HepG2 (cell line): ENCODE results near the gene RRAGA. TPM values are rescaled to one million over a fixed set of nuclear protein-coding genes. Genes with fewer than 3 reads are reported as not detected.

Source experiments
- ATAC-seq: fragments of 200-7000 bp; cut with Tn5 transposase; 3 replicates; pipeline ENCODE4 v1.9.1; 2020; ENCODE audit warnings: mild to moderate bottlenecking, moderate library complexity
- BruUV-seq: library from RNA; stranded (reverse); fragments of 400-500 nt; replicated peaks from 2 replicates; lab custom pipeline; 2021; lab: Mats Ljungman, UMichigan
- CTCF ChIA-PET: fragments of 300-600 bp; formaldehyde crosslinking; extraction: SDS; loops from one replicate; lab custom pipeline; 2021; ENCODE audit warnings: low total read pairs, inconsistent platforms, low intra/inter-chr PET ratio; lab: Yijun Ruan, JAX
- POLR2A ChIA-PET: fragments of 350-600 bp; sonication (Branson Sonifier 250); formaldehyde crosslinking; loops from one replicate; lab custom pipeline; 2020; ENCODE audit warnings: antibody characterized with exemption, inconsistent platforms; lab: Yijun Ruan, JAX
- DNase-seq: peaks from one replicate; pipeline ENCODE4 v3.0.0-alpha.2; 2015; ENCODE audit warnings: low spot score
- FAIRE-seq: peaks from 3 replicates; lab custom pipeline; 2011; peaks lifted over from hg19 to GRCh38; lab: Jason Lieb, UNC
- H2AFZ ChIP-seq: one replicate; pipeline ENCODE4 v1.6.1; 2011; ENCODE audit warnings: low read length, inconsistent platforms
- H3K27ac ChIP-seq: fragments of 300-600 bp; 3 replicates; pipeline ENCODE4 v1.8.0; 2011; ENCODE audit warnings: mixed run types, mild to moderate bottlenecking, mixed read lengths, low read length, inconsistent platforms; ENCODE audit not compliant: insufficient read depth; ENCODE audit errors: extremely low read length
- H3K27me3 ChIP-seq, 2 experiments: fragments of 200-600 bp in 1 of 2; 2 replicates in 1 of 2; 3 replicates in 1 of 2; pipeline versions ENCODE4 v1.6.0 to v1.8.0; 2011; ENCODE audit warnings: low read length in 2 of 2, mild to moderate bottlenecking in 2 of 2, moderate library complexity in 2 of 2, inconsistent platforms in 1 of 2; ENCODE audit not compliant: insufficient read depth in 2 of 2, control insufficient read depth in 1 of 2
- H3K36me3 ChIP-seq, 2 experiments: fragments of 200-600 bp in 1 of 2; replicated peaks in 1 of 2; 2 replicates in 1 of 2; 3 replicates in 1 of 2; pipeline versions ENCODE4 v1.5.1 to v1.8.0; 2011; ENCODE audit warnings: low read length in 2 of 2, inconsistent platforms in 1 of 2; ENCODE audit not compliant: insufficient read depth in 2 of 2, control insufficient read depth in 1 of 2
- H3K4me1 ChIP-seq: 2 replicates; pipeline ENCODE4 v1.5.1; 2012; ENCODE audit warnings: low read length, inconsistent platforms; ENCODE audit not compliant: insufficient read depth
- H3K4me2 ChIP-seq: 2 replicates; pipeline ENCODE4 v1.6.0; 2011; ENCODE audit warnings: low read depth, low read length, inconsistent platforms
- H3K4me3 ChIP-seq, 3 experiments: fragments of 200-600 bp in 1 of 3; sonication (generic), shearing (Covaris generic) in 1 of 3; replicated peaks in 1 of 3; 2 replicates each; pipeline ENCODE4 v1.5.1; 2011 to 2016; ENCODE audit warnings: low read length in 3 of 3, inconsistent platforms in 2 of 3, low read depth in 2 of 3, mild to moderate bottlenecking in 2 of 3, control low read depth in 1 of 3, mixed read lengths in 1 of 3; ENCODE audit not compliant: insufficient read depth in 1 of 3
- H3K79me2 ChIP-seq: one replicate; pipeline ENCODE4 v1.6.1; 2011; ENCODE audit warnings: low read length, inconsistent platforms; ENCODE audit not compliant: insufficient read depth
- H3K9ac ChIP-seq: 2 replicates; pipeline ENCODE4 v1.6.0; 2011; ENCODE audit warnings: mild to moderate bottlenecking, low read depth, low read length, inconsistent platforms; ENCODE audit not compliant: insufficient read depth
- H3K9me3 ChIP-seq: 2 replicates; pipeline ENCODE4 v1.5.1; 2012; ENCODE audit warnings: mild to moderate bottlenecking, low read length
- H4K20me1 ChIP-seq: 2 replicates; pipeline ENCODE4 v1.6.0; 2011; ENCODE audit warnings: inconsistent platforms, mild to moderate bottlenecking, low read length, moderate library complexity; ENCODE audit not compliant: insufficient read depth
- ATF3 ChIP-seq: sonication (generic); formaldehyde crosslinking; IDR thresholded peaks from 2 replicates; pipeline ENCODE4 v1.4.0; 2020; ENCODE audit warnings: missing genetic modification reagents
- CBX5 ChIP-seq: sonication (generic); formaldehyde crosslinking; IDR thresholded peaks from 2 replicates; pipeline ENCODE4 v1.4.0; 2020; ENCODE audit warnings: missing genetic modification reagents, borderline replicate concordance
- CC2D1A ChIP-seq: sonication (generic); formaldehyde crosslinking; IDR thresholded peaks from 2 replicates; pipeline ENCODE4 v1.8.1; 2023; ENCODE audit warnings: mild to moderate bottlenecking, missing genetic modification reagents
- E2F5 ChIP-seq: sonication (generic); formaldehyde crosslinking; conservative IDR thresholded peaks from 2 replicates; pipeline ENCODE4 v1.4.0; 2020; ENCODE audit warnings: missing genetic modification reagents
- NCOA5 ChIP-seq: sonication (generic); formaldehyde crosslinking; IDR thresholded peaks from 2 replicates; pipeline ENCODE4 v1.4.0; 2020; ENCODE audit warnings: missing genetic modification reagents
- SMAD9 ChIP-seq: sonication (generic); formaldehyde crosslinking; IDR thresholded peaks from 2 replicates; pipeline ENCODE4 v1.5.1; 2020; ENCODE audit warnings: mild to moderate bottlenecking, missing genetic modification reagents
- SRSF1 ChIP-seq: fragments of 200-400 bp; formaldehyde crosslinking; optimal IDR thresholded peaks from 2 replicates; pipeline ENCODE3; 2017; ENCODE audit warnings: mild to moderate bottlenecking, low read depth, low read length, moderate library complexity
- TERF1 ChIP-seq: sonication (generic); formaldehyde crosslinking; IDR thresholded peaks from 2 replicates; pipeline ENCODE4 v1.8.0; 2022; ENCODE audit warnings: mild to moderate bottlenecking, missing genetic modification reagents, moderate library complexity
- ZBTB25 ChIP-seq: IDR thresholded peaks from 2 replicates; pipeline ENCODE4 v1.6.1; 2018; ENCODE audit warnings: missing genetic modification reagents
- ZBTB4 ChIP-seq: sonication (generic); formaldehyde crosslinking; IDR thresholded peaks from 2 replicates; pipeline ENCODE4 v1.4.0; 2020; ENCODE audit warnings: missing genetic modification reagents, mild to moderate bottlenecking, borderline replicate concordance
- ZKSCAN8 ChIP-seq: IDR thresholded peaks from 2 replicates; pipeline ENCODE4 v1.6.1; 2016; ENCODE audit warnings: borderline replicate concordance, missing genetic modification reagents, missing compliant biosample characterization
- ZNF253 ChIP-seq: sonication (generic); formaldehyde crosslinking; IDR thresholded peaks from 2 replicates; pipeline ENCODE4 v1.8.0; 2022; ENCODE audit warnings: mild to moderate bottlenecking, missing genetic modification reagents, borderline replicate concordance
- ZNF687 ChIP-seq: sonication (generic); formaldehyde crosslinking; IDR thresholded peaks from 2 replicates; pipeline ENCODE4 v1.5.1; 2020; ENCODE audit warnings: mild to moderate bottlenecking, missing genetic modification reagents, moderate library complexity
- ZNF777 ChIP-seq: sonication (generic); formaldehyde crosslinking; IDR thresholded peaks from 2 replicates; pipeline ENCODE4 v1.4.0; 2020; ENCODE audit warnings: missing genetic modification reagents
- WGBS: methylation state at CpG from one replicate; pipeline ENCODE4 v1.1.6; 2017; ENCODE audit warnings: low lambda C conversion rate; 5-methylcytosine and 5-hydroxymethylcytosine counted together
- in situ Hi-C: cut with HindIII; loops from 2 replicates; pipeline ENCODE4 v1.10.0; 2017; ENCODE audit warnings: low pct_unique_long_range_greater_than_20kb; ENCODE audit not compliant: extremely low pct_ligation_motif_present
- intact Hi-C: fragments of 100-400 bp; cut with micrococcal nuclease; formaldehyde crosslinking; loops from one replicate; pipeline ENCODE4 v1.10.0; 2022; ENCODE audit not compliant: unreplicated experiment
- polyA plus RNA-seq, 8 experiments: library from polyadenylated mRNA; depleted of rRNA in 3 of 8; stranded (reverse) in 7 of 8; unstranded in 1 of 8; fragments of >200 nt; fragmentation: Illumina TruSeq in 4 of 8; extraction: Trizol in 4 of 8; gene quantifications; 2 replicates each; pipeline versions ENCODE4 v1.2.1 to v1.2.3, GENCODE V29; 2011 to 2016; ENCODE audit warnings: low read depth in 4 of 8, missing spikeins in 1 of 8, mixed read lengths in 1 of 8; ENCODE audit not compliant: insufficient read depth in 1 of 8
- total RNA-seq, 5 experiments: library from RNA; depleted of rRNA; stranded (reverse); fragments of >200 nt; fragmentation: Illumina TruSeq; extraction: Trizol; gene quantifications; 2 replicates each; pipeline ENCODE4 v1.2.3, GENCODE V29; 2016; ENCODE audit warnings: low read depth in 1 of 5

The RRAGA gene
- total and polyA plus RNA-seq, 2 of the 13 experiments (the other 11 are each of a cell fraction or from before 2014, with no cell fraction given): 37.5 to 118 TPM

- in situ Hi-C loops: no loop called here
- no peak for DNase-seq
- Histone ChIP-seq H3K36me3 (no peaks in the 10 kb centered on the region), H3K27me3 (peaks cover 0 to 1% of the 10 kb centered on the region in 2 experiments; a peak in 1 of 5 replicates), H3K79me2 (no peaks in the 10 kb centered on the region), H3K27ac (no peak overlapping the region), H3K4me3 (no peak overlapping the region), H4K20me1 (no peaks in the 10 kb centered on the region), H3K9me3 (no peaks in the 10 kb centered on the region; the same call in 1 of the 2 replicates), H2AFZ (no peak overlapping the region), H3K9ac (no peak overlapping the region), H3K4me1 (no peaks in the 10 kb centered on the region), H3K4me2 (no peak overlapping the region)
- BruUV-seq: no TSS peak
- intact Hi-C loops: no loop called here
- ATAC-seq: no peak
- WGBS: 13% methylated on average over 3 of the region's 16 CpGs
- POLR2A ChIA-PET: no interaction called here
- CTCF ChIA-PET: no interaction called here
- FAIRE-seq: no peak
- TF ChIP-seq SMAD9 (CRISPR knock-in tag): no peak
- no peak for TF ChIP-seq ZNF777 (CRISPR knock-in tag)
- TF ChIP-seq TERF1 (CRISPR knock-in tag): no peak
- no peak for TF ChIP-seq ZNF687 (CRISPR knock-in tag)
- no peak for TF ChIP-seq NCOA5 (CRISPR knock-in tag)
- no peak for TF ChIP-seq ZBTB25 (CRISPR knock-in tag)
- TF ChIP-seq E2F5 (CRISPR knock-in tag): no peak
- TF ChIP-seq SRSF1: no peak
- no peak for TF ChIP-seq ZKSCAN8
- no peak for TF ChIP-seq ZBTB4 (CRISPR knock-in tag)
- no peak for TF ChIP-seq ZNF253 (CRISPR knock-in tag)
- no peak for TF ChIP-seq CBX5 (CRISPR knock-in tag)
- no peak for TF ChIP-seq CC2D1A (CRISPR knock-in tag)
- no peak for TF ChIP-seq ATF3 (CRISPR knock-in tag)
These were observed 49.1 kb upstream of the RRAGA start for GRCh38 chr9:19000133-19000532.
